HEK293T (cell line): ENCODE measurements around the gene RBM20.

Experiments used
- BHLHE40 ChIP-seq: fragments of 450-650 bp; IDR thresholded peaks from 2 replicates; pipeline ENCODE4 v1.6.1; 2016; ENCODE audit warnings: mild to moderate bottlenecking, moderate library complexity, borderline replicate concordance
- CTBP1 ChIP-seq: fragments of 450-650 bp; IDR thresholded peaks from 2 replicates; pipeline ENCODE4 v1.6.1; 2016; ENCODE audit warnings: borderline replicate concordance
- FOXA1 ChIP-seq: fragments of 450-650 bp; IDR thresholded peaks from 2 replicates; pipeline ENCODE4 v1.6.1; 2016; ENCODE audit warnings: mild to moderate bottlenecking
- FOXM1 ChIP-seq: fragments of 450-650 bp; IDR thresholded peaks from 2 replicates; pipeline ENCODE4 v1.6.1; 2017; ENCODE audit warnings: mild to moderate bottlenecking, borderline replicate concordance
- PKNOX1 ChIP-seq: fragments of 450-650 bp; IDR thresholded peaks from 2 replicates; pipeline ENCODE4 v1.6.1; 2016
- SP1 ChIP-seq: fragments of 450-650 bp; IDR thresholded peaks from 2 replicates; pipeline ENCODE4 v1.6.1; 2017
- SUZ12 ChIP-seq: fragments of 450-650 bp; IDR thresholded peaks from 2 replicates; pipeline ENCODE4 v1.6.1; 2016; ENCODE audit warnings: mild to moderate bottlenecking
- ZNF384 ChIP-seq: fragments of 450-650 bp; IDR thresholded peaks from 2 replicates; pipeline ENCODE4 v1.6.1; 2016

- TF ChIP-seq SUZ12 (no peak), ZNF384 (no peak), BHLHE40 (no peak), CTBP1 (no peak), FOXA1 (no peak), SP1 (no peak), FOXM1 (no peak), PKNOX1 (no peak)
Observed at GRCh38 chr10:110638319-110638718, 5.8 kb upstream of the RBM20 start.
